ENCODE measurements around the gene GALNT9.

Gene GALNT9

GRCh38 chr12:132326646-132327045 lies 2.7 kb downstream of the GALNT9 start:
- DNase-seq (ENCODE audit: low read depth in 2 of 2), result no peak

GRCh38 chr12:132325733-132326130 lies 3.7 kb downstream of the GALNT9 start:
- no peak for DNase-seq (ENCODE audit: low read depth in 2 of 2)

- no peak for DNase-seq (ENCODE audit: low read depth in 2 of 2)
Observed at GRCh38 chr12:132324841-132325732, 4.3 kb downstream of the GALNT9 start.

DNA sequence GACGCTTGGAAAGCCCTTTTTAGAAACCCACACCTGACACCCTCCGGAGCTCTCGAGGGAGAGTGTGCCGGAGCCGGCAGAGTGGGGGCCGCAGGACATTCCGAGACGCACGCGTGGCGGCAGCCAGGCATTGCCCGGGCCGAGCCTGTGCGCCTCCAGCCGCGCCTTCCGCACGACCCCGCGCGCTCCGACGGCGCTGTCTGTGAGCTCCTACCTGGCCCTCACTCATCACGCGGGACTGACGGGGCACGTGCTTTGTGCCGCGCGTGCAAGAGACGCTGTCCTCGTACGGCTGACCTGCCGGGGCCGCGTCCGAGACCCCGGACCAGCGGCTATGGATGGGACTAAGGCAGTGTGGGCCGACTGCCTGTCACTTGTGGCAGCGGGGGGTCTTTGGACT lies 5.2 kb downstream of the GALNT9 start:
- DNase-seq (ENCODE audit: low read depth in 2 of 2), result no peak

- DNase-seq (ENCODE audit: low read depth in 2 of 2), result no peak
Observed at GRCh38 chr12:132323171-132324010, 6.0 kb downstream of the GALNT9 start.

- DNase-seq (ENCODE audit: low read depth in 2 of 2), result no peak
Observed at GRCh38 chr12:132322206-132323132, 6.9 kb downstream of the GALNT9 start.

DNA sequence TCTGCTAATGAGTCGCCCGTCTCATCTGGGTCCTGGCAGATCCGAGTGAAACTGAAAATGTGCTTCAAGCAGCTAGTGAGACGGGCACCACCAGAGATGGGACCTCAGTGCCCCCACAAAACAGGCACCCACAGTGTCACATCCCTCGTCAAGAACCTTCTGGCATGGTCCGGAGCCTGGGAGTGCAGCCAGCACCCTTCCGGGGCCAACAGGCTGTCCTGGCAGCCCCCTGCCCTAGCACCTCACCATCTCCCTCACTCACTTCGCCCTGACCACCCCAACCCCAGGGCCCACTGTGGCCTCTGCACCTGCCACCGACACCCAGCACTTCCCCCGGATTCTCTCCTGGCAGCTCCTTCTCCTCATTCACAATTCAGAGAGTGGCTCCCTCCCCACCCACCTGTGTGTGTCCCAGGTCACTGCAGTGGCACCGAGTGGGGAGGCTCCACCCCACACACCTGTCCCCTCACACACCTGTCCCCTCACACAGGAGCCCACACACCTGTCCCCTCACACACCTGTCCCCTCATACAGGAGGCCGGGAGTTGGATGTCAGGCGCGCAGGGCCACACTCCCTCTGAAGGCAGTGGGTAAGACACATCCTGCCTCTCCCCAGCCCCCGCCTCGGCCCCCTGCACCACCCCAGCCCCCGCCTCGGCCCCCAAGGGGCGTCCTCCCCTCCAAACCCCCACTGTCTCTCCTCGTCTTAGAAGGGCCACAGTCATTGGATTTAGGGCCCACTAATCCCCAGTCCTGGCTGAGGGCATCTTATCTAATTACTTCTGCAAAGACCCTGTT lies 7.9 kb downstream of the GALNT9 start:
- no peak for DNase-seq (ENCODE audit: low read depth in 2 of 2)

DNA sequence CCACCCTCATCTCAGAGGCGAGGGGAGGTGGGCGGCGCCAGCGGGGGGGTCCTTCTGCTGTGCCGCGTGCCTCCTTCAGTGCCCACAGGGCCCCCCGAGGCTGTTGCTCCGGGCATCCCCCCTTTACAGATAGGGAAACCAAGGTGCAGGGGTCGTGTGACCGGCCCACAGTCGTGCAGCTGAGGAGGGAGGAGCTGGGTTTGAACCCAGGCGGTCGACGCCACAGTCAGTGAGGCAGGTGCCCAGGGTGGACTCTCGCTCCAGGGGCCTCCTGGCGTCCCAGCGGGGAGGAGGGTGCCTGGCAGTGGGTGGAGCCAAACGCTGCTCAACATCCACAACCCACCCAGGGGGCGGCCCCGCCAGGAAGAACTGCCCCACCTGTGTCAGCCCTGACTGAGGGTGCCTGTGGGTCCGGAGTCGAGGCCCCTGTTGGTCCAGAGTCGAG lies 8.6 kb downstream of the GALNT9 start:
- DNase-seq (ENCODE audit: low read depth in 2 of 2), result no peak

- no peak for DNase-seq (ENCODE audit: low read depth in 2 of 2)
Observed at GRCh38 chr12:132319991-132320570, 9.3 kb downstream of the GALNT9 start.

DNA sequence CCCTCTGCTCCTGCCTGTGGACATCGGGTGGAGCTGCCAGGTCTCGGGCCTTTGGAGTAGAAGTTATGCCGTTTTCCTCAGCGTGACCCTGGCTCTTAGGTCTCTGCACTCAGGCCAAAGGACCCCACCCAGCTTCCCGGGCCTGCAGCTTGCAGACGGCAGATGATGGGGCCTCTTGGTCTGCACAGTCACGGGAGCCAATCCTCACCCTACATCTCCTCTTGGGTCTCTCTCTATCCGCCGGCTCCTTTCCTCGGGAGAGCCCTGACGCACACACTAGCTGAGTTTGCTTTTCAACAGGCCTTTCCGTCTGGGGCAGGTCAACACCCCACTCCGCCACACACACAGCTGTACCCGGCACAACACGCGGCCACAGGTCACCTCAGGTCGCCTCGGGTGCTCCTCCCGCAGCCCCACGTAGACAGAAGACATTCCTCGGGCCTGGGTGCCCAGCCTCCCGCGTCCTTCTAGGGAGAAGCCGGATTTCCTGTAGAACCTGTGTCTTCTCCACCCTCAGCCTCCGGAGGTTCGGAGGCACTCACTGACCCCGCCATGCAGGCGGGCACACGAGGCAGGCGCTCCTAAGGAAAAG lies 9.9 kb downstream of the GALNT9 start:
- no peak for DNase-seq (ENCODE audit: low read depth in 2 of 2)

DNA sequence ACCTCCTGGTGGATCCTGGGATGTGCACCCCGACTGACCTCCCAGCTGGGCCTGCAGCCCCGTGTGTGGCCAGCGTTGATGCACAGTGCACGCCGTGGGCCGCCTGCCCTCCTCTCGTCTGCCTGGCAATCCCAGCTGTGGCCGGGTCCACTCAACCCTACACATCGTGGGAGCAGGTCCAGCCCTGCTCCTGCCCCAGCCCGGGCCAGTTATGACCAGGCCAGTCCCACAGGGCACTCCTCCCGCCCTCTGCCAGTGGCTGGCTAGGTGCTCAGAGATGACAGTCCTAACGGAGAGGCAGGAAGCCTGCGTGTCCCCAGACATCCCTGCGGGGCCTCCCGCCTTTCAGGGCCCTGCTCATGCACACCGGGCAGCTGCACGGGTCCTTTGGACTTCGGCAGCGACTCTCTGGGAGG lies 10.8 kb downstream of the GALNT9 start:
- no peak for DNase-seq (ENCODE audit: low read depth in 2 of 2)

GRCh38 chr12:132318135-132318534 lies 11.3 kb downstream of the GALNT9 start:
- DNase-seq (ENCODE audit: low read depth in 2 of 2), result no peak

- no peak for DNase-seq (ENCODE audit: low read depth in 2 of 2)
Observed at GRCh38 chr12:132317233-132317938, 12.0 kb downstream of the GALNT9 start.

DNA sequence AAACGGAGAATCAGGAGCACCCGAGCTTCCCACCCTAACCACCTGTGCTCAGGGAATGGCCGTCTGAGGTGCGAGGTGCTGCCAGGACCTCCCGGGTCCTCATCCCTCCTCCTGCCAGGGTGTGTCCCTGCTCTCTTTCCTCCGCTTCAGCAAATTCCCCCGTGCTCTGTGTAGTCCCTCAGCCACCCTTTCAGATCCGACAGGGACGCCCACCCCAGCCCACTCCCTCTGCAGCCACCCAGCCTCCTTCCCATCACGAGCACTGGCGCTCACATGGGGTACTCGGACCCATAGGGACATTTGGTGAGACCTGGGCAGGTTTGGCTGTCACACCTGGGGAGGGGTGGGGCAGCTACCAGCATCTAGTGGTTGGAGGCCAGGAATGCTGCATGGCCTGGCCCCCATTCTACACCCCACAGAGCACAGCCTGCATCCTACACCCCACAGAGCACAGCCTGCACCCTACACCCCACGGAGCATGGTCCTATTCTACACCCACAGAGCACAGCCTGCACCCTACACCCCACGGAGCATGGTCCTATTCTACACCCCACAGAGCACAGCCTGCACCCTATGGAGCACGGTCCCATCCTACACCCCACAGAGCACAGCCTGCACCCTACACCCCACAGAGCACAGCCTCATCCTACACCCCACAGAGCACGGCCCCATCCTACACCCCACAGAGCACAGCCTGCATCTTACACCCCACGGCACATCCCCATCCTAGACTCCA lies 12.7 kb downstream of the GALNT9 start:
- no peak for DNase-seq (ENCODE audit: low read depth in 2 of 2)

DNA sequence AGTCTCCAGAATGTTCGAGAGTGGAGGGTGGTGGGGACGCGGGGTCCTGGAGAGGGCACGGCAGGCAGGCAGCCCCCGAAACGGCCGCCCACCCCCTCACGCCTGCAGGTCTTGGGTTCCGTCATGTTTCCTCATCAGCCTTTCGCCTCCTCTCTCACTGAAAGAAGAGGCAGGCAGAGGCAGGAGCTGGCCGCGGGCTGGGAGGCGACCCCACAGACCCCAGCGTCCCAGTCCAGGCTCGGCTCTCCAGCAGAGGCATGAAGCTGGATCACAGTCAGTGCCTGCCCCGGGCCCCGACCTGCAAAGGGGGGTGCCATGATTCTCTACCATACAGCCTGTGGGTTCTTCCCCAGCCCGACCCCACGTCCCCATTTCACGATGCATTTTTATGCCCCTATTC lies 13.4 kb downstream of the GALNT9 start:
- DNase-seq (ENCODE audit: low read depth in 2 of 2), result no peak

GRCh38 chr12:132315507-132315906 lies 13.9 kb downstream of the GALNT9 start:
- DNase-seq (ENCODE audit: low read depth in 2 of 2), result no peak

DNA sequence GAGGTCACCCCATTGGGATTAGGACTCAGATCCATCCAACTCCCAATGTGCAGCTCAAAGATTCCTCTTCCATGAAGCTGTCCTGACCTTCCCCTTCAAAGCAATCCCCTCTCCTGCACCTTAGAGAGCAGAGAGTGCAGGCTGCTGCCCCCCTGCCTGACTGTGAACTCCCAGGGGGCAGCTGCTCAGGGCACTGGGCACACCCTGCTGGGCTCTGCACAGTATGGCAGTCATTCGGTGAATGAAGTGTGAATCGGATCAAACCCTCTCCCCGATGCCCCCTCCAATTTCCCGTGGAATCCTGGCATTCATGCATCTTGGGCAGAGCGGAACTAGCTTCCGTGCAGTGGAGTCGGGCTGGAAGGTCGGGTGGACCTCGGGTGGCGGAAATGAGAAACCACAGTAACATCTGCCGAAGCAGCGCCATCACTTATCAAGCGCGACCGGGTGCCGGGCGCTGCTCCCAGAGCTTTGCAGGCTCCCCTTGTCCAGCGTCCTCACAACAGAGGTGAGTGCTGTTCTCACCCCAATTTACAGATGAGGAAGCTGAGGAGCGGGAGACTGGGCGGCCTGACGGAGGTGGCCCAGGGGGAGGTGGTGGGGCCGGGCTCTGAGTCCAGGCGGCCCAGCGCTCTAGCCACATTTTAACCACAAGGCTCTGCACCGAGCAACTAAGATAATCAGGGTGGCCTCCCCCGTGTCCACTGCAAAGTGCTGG lies 14.7 kb downstream of the GALNT9 start:
- DNase-seq (ENCODE audit: low read depth in 2 of 2), result no peak

DNA sequence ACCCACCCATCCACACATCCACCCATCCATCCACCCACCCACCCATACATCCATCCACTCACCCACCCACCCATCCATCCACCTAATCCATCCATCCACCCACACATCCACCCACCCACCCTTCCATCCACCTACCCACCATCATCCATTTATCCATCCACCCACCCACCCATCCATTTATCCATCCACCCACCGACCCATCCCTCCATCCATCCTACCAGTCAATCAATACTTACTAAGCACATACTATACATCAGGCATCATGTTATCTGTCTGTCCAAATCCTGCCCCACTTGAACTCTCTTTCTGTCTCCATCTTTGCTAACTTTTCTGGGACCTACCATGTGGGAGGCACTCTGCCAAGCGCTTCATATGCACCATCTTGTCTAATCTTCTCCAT lies 15.4 kb downstream of the GALNT9 start:
- no peak for DNase-seq (ENCODE audit: low read depth in 2 of 2)

All from stimulated activated CD4-positive, alpha-beta T cell treated with anti-CD3 and anti-CD28 coated beads, Interleukin-15, amount 100 ng/mL, for 48 hours (primary cell).